Activated CD4-positive, alpha-beta T cell treated with anti-CD3 and anti-CD28 coated beads, Interleukin-2, amount 10 ng/mL, durations not matched to agents 7 days and 5 days (primary cell): ENCODE results near the gene KCNQ4. TPM values are rescaled to one million over a fixed set of nuclear protein-coding genes. Genes with fewer than 3 reads are reported as not detected.
A peak's percentile ranks its signal among the peaks of the same experiment; 100 is the strongest.

Experiments
- CTCF ChIA-PET: fragments of 350-600 bp; sonication (Branson Sonifier 250); formaldehyde crosslinking; loops from one replicate; lab custom pipeline; 2021; ENCODE audit warnings: antibody characterized with exemption; lab: Charles Lee
- POLR2A ChIA-PET: fragments of 350-600 bp; sonication (Branson Sonifier 250); formaldehyde crosslinking; loops from one replicate; lab custom pipeline; 2021; ENCODE audit warnings: antibody characterized with exemption; lab: Charles Lee
- DNase-seq: peaks from one replicate; pipeline ENCODE4 v3.0.0-alpha.2; 2020
- H3K27ac Mint-ChIP-seq: one replicate; pipeline ENCODE4 v1.8.0; 2021; ENCODE audit warnings: mild to moderate bottlenecking, moderate library complexity, mixed read lengths
- H3K27me3 Mint-ChIP-seq: one replicate; pipeline ENCODE4 v1.8.0; 2021; ENCODE audit warnings: mixed read lengths
- H3K36me3 Mint-ChIP-seq: one replicate; pipeline ENCODE4 v1.8.0; 2021; ENCODE audit warnings: low read depth, mixed read lengths
- H3K4me1 Mint-ChIP-seq: one replicate; pipeline ENCODE4 v1.8.0; 2021; ENCODE audit warnings: mixed read lengths
- H3K4me3 Mint-ChIP-seq: one replicate; pipeline ENCODE4 v1.8.0; 2021; ENCODE audit warnings: mild to moderate bottlenecking, moderate library complexity, mixed read lengths
- H3K9me3 Mint-ChIP-seq: one replicate; pipeline ENCODE4 v1.8.0; 2021; ENCODE audit warnings: mixed read lengths
- total RNA-seq, 2 experiments: library from RNA; stranded (reverse); gene quantifications; one replicate each; pipeline ENCODE4 v1.2.3, GENCODE V29; 2021

The KCNQ4 gene
- total RNA-seq, 2 experiments from 2014 or later: 0.23 to 0.52 TPM

DNA sequence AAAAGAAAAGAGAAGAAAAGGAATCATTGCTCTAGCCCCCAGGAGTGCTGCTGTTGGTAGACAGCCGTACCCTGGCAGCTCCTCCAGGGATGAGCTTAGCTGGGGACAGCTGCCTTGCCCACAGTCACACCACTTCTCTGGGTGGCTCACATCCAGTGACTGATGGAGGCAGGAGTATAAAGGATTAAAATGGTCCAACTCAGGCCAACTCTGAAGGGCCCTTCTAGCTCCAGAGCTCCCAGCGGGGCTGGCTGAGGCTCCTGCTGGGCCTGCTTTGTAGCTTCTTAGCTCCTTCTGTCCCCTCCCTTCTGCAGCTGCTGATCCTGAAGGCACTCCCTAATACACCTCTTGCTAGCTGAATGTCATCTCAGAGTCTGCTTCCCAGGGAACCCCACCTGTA is 74.2 kb downstream of the KCNQ4 start:
- Mint-ChIP-seq H3K4me3 (no peak overlapping the region), H3K27me3 (peaks cover 31% of the 10 kb centered on the region), H3K27ac (no peak overlapping the region), H3K36me3 (peaks cover 2% of the 10 kb centered on the region), H3K9me3 (no peaks in the 10 kb centered on the region), H3K4me1 (peaks cover 10% of the 10 kb centered on the region)
- POLR2A ChIA-PET: no interaction called here
- CTCF ChIA-PET: interaction anchor here (0.6 to 1.7 kb wide), 7 partner anchors 9 to 228 kb away, joined by 3 to 5 read pairs (median 3); no protein-coding TSS in a partner anchor
- no peak for DNase-seq

DNA sequence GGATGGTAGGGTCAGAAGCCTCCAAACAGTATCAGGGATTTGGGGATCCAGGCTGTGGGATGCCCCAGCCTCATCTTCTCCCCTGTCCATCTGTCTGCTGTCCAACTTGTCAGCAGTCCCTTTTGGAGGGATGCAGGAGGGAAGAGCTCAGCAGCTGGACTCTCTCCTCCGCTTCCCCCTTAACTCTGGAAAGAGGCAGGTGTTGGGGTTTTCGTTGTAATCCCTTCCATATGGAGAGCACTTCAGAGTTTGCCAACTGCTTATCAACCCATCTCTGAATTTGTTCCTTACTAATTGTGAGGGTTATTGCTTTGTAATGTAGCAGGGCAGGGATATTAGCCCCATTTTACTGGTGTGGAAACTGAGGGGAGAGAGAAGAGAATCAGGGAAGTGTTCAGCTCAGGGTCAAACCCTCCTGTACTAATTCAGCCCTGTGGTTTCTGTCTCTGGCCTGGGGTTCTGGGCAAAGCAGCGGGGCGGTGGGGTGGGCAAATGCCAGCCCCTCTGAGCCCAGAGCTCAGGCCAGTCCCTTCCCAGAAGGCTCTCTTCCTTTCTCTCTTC is 75.3 kb downstream of the KCNQ4 start:
- H3K4me3 Mint-ChIP-seq: no peak overlapping the region
- no peak overlapping the region for H3K27ac Mint-ChIP-seq
- no peak for DNase-seq
- ChIA-PET POLR2A (no interaction called here), CTCF (interaction anchor here (0.9 to 1.5 kb wide), 3 partner anchors 9 to 93 kb away, joined by 3 to 4 read pairs (median 3); no protein-coding TSS in a partner anchor)
- peaks cover 17% of the 10 kb centered on the region for H3K4me1 Mint-ChIP-seq
- no peaks in the 10 kb centered on the region for H3K9me3 Mint-ChIP-seq
- H3K36me3 Mint-ChIP-seq: peaks cover 2% of the 10 kb centered on the region
- H3K27me3 Mint-ChIP-seq: peaks cover 31% of the 10 kb centered on the region

DNA sequence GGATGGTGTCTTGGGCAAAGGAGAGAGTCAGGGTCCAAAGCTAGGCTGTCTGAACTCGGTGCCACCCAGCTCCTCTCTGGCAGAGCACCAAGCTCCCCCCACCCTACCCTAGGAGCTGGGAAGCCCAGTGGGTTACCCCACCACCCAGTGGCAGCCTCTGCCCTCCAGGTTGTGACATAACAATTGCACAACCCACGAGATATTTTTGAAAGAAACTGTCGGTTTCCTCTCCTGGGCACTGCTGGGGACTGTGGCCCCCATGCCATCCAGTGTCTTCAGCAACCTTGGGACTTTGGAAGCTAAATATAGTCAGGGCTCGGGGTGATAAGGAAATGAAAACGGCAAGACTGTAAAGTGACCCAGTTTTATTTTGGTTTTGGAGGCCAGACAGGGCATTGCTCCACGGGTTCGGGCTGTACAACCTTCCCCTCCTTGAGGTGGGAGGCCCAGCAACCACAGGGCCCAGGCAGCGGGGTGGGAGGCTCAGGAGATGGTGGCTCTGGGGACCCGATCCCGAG is 77.2 kb downstream of the KCNQ4 start:
- peak overlapping the region; percentile 72 for H3K4me3 Mint-ChIP-seq
- no peak for DNase-seq
- H3K27ac Mint-ChIP-seq: peak overlapping the region; percentile 87
- ChIA-PET POLR2A (no interaction called here), CTCF (interaction anchor here (0.6 to 2.3 kb wide), 4 partner anchors 11 to 87 kb away, joined by 3 to 8 read pairs (median 4); no protein-coding TSS in a partner anchor)
- peaks cover 31% of the 10 kb centered on the region for H3K27me3 Mint-ChIP-seq
- H3K36me3 Mint-ChIP-seq: peaks cover 2% of the 10 kb centered on the region
- H3K4me1 Mint-ChIP-seq: peaks cover 22% of the 10 kb centered on the region
- H3K9me3 Mint-ChIP-seq: no peaks in the 10 kb centered on the region

DNA sequence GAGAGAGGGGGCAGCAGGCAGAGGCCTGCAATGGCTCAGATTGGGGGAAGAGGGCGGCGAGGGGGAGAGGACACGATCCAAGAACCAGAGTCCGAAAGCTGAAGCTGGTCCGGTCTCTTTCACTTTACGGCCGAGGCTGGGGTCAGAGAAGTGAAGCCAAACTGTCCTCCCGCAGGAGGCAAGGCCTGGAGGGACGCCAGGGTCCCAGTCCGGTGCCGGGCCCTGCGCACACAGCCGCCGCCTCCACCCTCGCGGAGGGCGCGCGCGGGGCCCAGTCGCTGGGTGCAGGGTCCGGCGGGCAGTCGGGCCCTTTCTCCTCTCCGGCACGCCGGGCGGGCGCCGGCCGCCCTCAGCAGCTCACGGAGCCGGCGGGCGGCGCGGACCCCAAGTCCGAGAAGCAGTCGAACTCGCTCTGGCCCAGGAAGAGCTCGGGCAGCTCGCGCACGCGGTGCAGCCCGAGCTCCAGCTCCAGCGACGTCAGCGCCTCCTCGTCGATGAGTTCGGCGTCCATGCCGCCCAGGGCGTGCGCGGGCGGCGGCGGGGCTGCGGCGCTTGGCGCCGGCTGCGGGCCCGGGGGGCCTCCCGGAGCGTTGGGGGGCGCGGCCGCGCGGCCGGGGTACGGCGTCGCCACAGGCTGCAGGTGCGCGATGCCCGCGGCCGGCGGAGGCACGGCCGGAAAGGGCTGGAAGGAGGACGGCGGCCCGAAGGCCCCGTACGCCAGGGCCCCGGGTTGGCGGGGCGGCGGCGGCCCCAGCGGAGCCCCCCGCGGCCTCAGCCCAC is 77.8 kb downstream of the KCNQ4 start:
- H3K36me3 Mint-ChIP-seq: peaks cover 2% of the 10 kb centered on the region
- peaks cover 31% of the 10 kb centered on the region for H3K27me3 Mint-ChIP-seq
- CTCF ChIA-PET: interaction anchor here (0.6 to 2.3 kb wide), 9 partner anchors 8 to 90 kb away, joined by 3 to 15 read pairs (median 5); no protein-coding TSS in a partner anchor
- peak overlapping the region; percentile 72 for H3K4me3 Mint-ChIP-seq
- H3K27ac Mint-ChIP-seq: peak overlapping the region; percentile 87
- peak; percentile 40 for DNase-seq
- peaks cover 22% of the 10 kb centered on the region for H3K4me1 Mint-ChIP-seq
- H3K9me3 Mint-ChIP-seq: no peaks in the 10 kb centered on the region
- POLR2A ChIA-PET: interaction anchor here (1.0 kb wide), 1 partner anchor 142 kb away, joined by 3 read pairs; no protein-coding TSS in a partner anchor

DNA sequence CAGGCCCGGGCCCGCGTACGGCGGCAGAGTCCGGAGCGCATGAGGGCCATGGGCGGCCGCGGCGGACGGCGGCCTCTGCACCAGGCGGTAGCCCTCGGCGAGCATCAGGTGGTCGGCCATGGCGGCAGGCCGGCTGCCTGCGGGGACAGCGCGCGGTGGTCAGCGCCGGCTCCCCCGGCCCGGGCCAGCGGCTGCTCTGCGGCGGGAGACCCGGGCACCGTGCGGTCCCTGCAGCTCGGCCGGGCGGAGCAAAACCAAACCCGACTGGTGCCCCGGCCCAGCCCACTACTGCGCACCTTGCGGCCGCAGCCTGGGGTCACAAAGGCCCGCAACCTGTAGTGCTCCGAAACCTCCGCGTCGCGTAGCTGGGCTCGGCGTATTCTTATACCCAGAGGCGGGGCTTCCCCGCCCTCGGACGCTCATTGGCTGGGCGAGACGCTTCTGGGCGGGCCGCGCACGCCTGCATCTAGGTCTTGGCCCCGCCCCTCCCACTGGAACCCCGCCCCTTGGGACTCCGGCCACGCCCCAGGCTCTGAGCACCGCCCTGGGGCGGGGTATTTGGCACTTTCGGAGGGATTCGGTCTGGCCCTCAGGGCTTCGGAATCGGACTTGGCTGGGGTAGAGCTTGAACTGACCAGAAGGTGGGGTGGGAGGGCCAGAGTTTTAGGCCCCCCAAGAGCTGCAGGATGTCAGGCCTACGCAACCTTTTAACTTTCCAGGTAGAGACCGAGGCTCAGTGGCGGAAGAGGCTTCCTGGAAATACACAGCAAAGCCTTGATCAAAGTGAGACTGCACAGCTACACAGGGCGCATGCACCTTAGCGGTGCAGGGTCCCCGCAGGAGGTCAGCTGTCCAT is 78.6 kb downstream of the KCNQ4 start, which contains the start of gene CITED4:
Gene CITED4, minus strand, starts transcription at position 356 of the 856 bp plus-strand sequence. Its CDS starts 236 bp downstream, at position 120.
- peak within 1 kb of the TSS; percentile 97 for H3K27ac Mint-ChIP-seq
- peak within 1 kb of the TSS; percentile 82 for H3K4me3 Mint-ChIP-seq
- CTCF ChIA-PET: interaction anchor here (1.0 to 2.3 kb wide), 13 partner anchors 9 to 178 kb away, joined by 3 to 15 read pairs (median 5); no protein-coding TSS in a partner anchor
- peaks cover 22% of the 10 kb centered on the region for H3K4me1 Mint-ChIP-seq
- peaks cover 2% of the 10 kb centered on the region for H3K36me3 Mint-ChIP-seq
- peaks cover 31% of the 10 kb centered on the region for H3K27me3 Mint-ChIP-seq
- no peaks in the 10 kb centered on the region for H3K9me3 Mint-ChIP-seq
- peak; percentile 95 for DNase-seq
- POLR2A ChIA-PET: interaction anchor here (1.0 kb wide), 1 partner anchor 143 kb away, joined by 3 read pairs; no protein-coding TSS in a partner anchor

DNA sequence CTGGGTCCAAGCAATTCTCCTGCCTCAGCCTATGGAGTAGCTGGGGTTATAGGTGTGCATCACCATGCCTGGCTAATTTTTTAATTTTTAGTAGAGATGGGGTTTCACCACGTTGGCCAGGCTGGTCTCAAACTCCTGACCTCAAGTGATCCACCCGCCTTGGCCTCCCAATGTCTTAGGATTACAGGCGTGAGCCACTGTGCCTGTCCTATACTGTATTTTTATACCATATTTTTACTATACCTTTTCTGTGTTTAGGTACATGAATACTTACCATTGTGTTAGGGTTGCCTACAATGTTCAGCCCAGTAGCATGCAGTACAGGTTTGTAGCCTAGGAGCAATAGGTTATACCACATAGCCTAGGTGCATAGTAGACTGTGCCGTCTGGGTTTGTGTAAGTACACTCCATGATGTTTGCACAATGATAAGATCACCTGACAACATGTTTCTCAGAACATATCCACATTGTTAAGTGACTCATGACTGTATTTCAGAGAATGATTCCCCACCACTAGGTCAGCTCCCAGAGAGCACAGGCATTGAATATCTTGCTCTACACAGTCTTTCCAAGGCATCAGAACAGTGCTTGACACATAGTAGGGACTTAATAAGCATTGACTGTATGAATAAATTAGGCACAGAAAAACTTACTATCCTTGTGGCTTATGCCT is 84.6 kb downstream of the KCNQ4 start:
- POLR2A ChIA-PET: no interaction called here
- H3K4me3 Mint-ChIP-seq: no peak overlapping the region
- H3K4me1 Mint-ChIP-seq: peaks cover 22% of the 10 kb centered on the region
- peaks cover 10% of the 10 kb centered on the region for H3K9me3 Mint-ChIP-seq
- H3K36me3 Mint-ChIP-seq: peaks cover 5% of the 10 kb centered on the region
- H3K27me3 Mint-ChIP-seq: no peaks in the 10 kb centered on the region
- CTCF ChIA-PET: interaction anchor here (0.7 to 1.5 kb wide), 3 partner anchors 9 to 239 kb away, joined by 3 to 4 read pairs (median 3); no protein-coding TSS in a partner anchor
- no peak for DNase-seq
- H3K27ac Mint-ChIP-seq: no peak overlapping the region

DNA sequence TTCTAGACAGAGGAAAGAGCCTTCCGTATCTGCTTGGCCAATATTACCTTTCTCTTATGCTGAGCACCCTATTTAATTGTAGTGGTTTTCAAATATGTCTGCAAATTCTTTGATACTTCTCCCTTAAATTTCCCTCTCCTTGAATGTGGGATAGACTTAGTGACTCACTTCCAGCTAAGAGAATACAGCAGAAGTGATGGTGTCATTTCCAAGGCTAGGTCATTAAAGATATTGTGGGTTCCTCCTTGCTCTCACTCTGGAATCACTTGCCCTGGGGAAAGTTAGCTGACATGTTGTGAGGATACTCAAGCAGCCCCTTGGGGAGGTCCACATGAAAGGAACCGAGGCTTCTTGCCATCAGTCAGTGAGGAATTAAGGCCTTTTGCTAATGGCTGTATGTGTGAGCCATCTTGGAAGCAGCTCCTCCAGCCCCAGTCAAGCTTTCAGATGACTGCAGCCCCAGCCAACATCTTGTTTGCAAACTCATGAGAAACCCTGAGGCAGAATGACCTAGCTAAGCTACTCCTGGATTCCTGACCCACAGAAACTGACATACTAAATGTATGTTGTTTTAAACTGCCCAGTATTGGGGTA is 86.6 kb downstream of the KCNQ4 start:
- no peak overlapping the region for H3K4me3 Mint-ChIP-seq
- H3K27me3 Mint-ChIP-seq: no peaks in the 10 kb centered on the region
- POLR2A ChIA-PET: no interaction called here
- H3K36me3 Mint-ChIP-seq: peaks cover 5% of the 10 kb centered on the region
- CTCF ChIA-PET: interaction anchor here (0.7 to 1.0 kb wide), 2 partner anchors 47 to 67 kb away, joined by 3 read pairs; no protein-coding TSS in a partner anchor
- peaks cover 27% of the 10 kb centered on the region for H3K4me1 Mint-ChIP-seq
- DNase-seq: no peak
- no peak overlapping the region for H3K27ac Mint-ChIP-seq
- H3K9me3 Mint-ChIP-seq: peaks cover 10% of the 10 kb centered on the region

DNA sequence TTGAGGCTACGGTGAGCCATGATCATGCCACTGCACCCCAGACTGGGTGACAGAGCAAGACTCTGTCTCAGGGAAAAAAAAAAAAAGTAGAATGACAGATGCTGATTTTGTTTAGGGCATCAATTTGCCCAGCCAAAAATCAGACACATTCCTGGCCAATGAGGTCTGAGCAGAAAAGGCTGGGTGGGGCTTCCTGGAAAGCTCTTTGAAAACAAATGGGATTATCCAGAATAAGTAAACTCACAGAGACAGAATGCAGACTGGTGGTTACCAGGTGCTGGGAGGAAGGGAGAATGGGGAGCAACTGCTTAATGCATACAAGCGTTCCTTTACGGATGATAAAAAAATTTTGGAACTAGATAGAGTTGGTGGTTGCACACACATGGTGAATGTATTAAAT is 88.7 kb downstream of the KCNQ4 start:
- CTCF ChIA-PET: interaction anchor here (0.6 to 1.5 kb wide), 3 partner anchors 10 to 1069 kb away, joined by 3 to 6 read pairs (median 5); partner anchors contain the start of gene CITED4
- Mint-ChIP-seq H3K9me3 (peaks cover 24% of the 10 kb centered on the region), H3K4me1 (peaks cover 47% of the 10 kb centered on the region)

DNA sequence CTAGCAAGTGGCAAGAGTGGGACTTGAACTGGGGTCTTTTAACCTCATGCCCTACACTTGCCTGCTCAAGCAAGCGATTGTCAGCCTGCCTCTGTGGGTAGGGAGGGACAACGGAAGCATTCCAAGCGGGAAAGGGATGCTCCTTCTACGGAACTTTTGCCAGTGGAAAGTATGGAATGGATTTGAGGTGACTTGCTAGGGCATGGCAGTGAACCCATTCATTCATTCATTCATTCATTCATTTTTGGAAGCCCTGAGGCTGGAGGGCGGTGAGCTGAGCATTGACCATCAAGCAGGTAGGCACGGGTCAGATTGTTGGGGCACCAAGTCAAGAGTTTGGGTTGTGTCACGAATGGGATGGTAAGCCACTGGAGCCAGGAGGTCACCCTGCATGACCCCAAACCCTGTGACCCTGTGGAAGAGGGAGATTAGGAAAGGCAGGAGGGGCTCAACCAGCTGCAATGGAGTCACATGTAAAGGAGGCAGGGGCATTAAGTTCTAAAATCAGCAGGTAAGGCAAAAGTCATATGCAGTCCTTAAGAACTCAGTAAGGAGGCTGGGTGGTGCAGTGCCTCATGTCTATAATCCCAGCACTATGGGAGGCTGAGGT is 90.4 kb downstream of the KCNQ4 start:
- Mint-ChIP-seq H3K4me1 (peaks cover 41% of the 10 kb centered on the region), H3K9me3 (peaks cover 24% of the 10 kb centered on the region), H3K36me3 (peaks cover 18% of the 10 kb centered on the region), H3K27me3 (no peaks in the 10 kb centered on the region), H3K27ac (no peak overlapping the region), H3K4me3 (no peak overlapping the region)
- POLR2A ChIA-PET: no interaction called here
- no peak for DNase-seq
- CTCF ChIA-PET: interaction anchor here (0.7 to 1.5 kb wide), 2 partner anchors 61 to 78 kb away, joined by 3 to 6 read pairs; no protein-coding TSS in a partner anchor

More for the DNA sequence above, 88.7 kb downstream of the KCNQ4 start:
- Mint-ChIP-seq H3K4me3 (no peak overlapping the region), H3K36me3 (peaks cover 18% of the 10 kb centered on the region), H3K27ac (no peak overlapping the region), H3K27me3 (no peaks in the 10 kb centered on the region)
- POLR2A ChIA-PET: no interaction called here
- no peak for DNase-seq

DNA sequence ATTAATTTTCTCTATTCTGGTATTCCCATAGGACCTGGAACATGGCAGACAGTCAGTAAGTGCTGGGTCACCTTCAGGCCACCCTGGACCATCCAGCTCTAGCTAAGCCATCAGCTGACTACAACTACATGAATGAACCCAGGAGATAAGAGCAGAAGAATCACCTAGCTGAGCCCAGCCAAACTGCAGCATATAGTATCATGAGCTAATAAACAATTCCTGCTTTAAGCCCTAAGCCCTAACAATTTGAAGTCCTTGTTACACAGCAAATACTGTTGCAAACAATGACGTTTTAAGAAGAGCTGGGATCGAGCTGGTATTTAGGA is 92.8 kb downstream of the KCNQ4 start:
- H3K27me3 Mint-ChIP-seq: peaks cover 3% of the 10 kb centered on the region
- H3K9me3 Mint-ChIP-seq: peaks cover 14% of the 10 kb centered on the region
- H3K36me3 Mint-ChIP-seq: peaks cover 13% of the 10 kb centered on the region
- no peak for DNase-seq
- CTCF ChIA-PET: interaction anchor here (0.8 to 3.5 kb wide), 15 partner anchors 9 to 548 kb away, joined by 3 to 15 read pairs (median 3); partner anchors contain the start of gene CITED4
- H3K4me3 Mint-ChIP-seq: no peak overlapping the region
- peaks cover 40% of the 10 kb centered on the region for H3K4me1 Mint-ChIP-seq
- H3K27ac Mint-ChIP-seq: no peak overlapping the region
- POLR2A ChIA-PET: no interaction called here

DNA sequence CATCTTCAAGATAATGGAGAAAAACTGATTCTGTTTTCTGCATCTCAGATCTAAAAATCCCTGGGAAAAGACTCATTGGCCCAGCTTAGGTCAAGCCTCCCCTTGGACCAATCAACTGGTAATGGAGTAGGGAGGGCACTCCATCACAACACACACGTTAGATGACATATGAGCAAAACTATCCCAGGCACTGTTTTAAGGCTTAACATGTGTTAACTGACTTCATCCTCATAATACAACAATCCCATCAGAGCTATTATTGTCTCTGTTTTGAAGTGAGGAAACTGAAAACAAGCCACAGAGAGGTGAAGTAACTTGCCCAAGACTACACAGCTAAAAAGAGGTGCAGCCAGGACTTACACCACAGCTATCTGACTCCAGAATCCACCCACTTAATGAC is 93.3 kb downstream of the KCNQ4 start:
- Mint-ChIP-seq H3K36me3 (peaks cover 13% of the 10 kb centered on the region), H3K9me3 (peaks cover 14% of the 10 kb centered on the region)

More for the DNA sequence above, 93.3 kb downstream of the KCNQ4 start:
- no peak for DNase-seq
- ChIA-PET POLR2A (interaction anchor here (0.6 kb wide), 1 partner anchor 729 kb away, joined by 3 read pairs; no protein-coding TSS in a partner anchor), CTCF (interaction anchor here (0.8 to 3.5 kb wide), 12 partner anchors 9 to 271 kb away, joined by 3 to 15 read pairs (median 3); partner anchors contain the start of gene CITED4)
- peaks cover 40% of the 10 kb centered on the region for H3K4me1 Mint-ChIP-seq
- peaks cover 3% of the 10 kb centered on the region for H3K27me3 Mint-ChIP-seq
- H3K27ac Mint-ChIP-seq: no peak overlapping the region
- H3K4me3 Mint-ChIP-seq: no peak overlapping the region
